Spleen (tissue), 11 donors: ENCODE results near the gene LMOD2. TPM values are rescaled to one million over a fixed set of nuclear protein-coding genes. Genes with fewer than 3 reads are reported as not detected.

Experiments used
- DNase-seq: peaks from one replicate; pipeline ENCODE4 v3.0.0-alpha.2; 2020
- H3K27ac ChIP-seq, 8 donors: fragments of 200-600 bp; sonication (generic) in 7 of 8; 1 replicate in 4 of 8; 2 replicates in 4 of 8; pipeline versions ENCODE4 v1.5.0 to v1.8.0; 2016 to 2021; ENCODE audit warnings: inconsistent platforms in 4 of 8, mild to moderate bottlenecking in 4 of 8, moderate library complexity in 1 of 8
- H3K27me3 ChIP-seq, 7 donors: fragments of 200-600 bp; sonication (generic) in 6 of 7; replicated peaks in 1 of 7; 1 replicate in 4 of 7; 2 replicates in 3 of 7; pipeline versions ENCODE4 v1.5.0 to v1.8.0; 2016 to 2021; ENCODE audit warnings: inconsistent platforms in 3 of 7, mild to moderate bottlenecking in 1 of 7
- H3K36me3 ChIP-seq, 6 donors: fragments of 200-600 bp; sonication (generic) in 5 of 6; 1 replicate in 4 of 6; 2 replicates in 2 of 6; pipeline versions ENCODE4 v1.5.0 to v1.8.0; 2016 to 2021; ENCODE audit warnings: inconsistent platforms in 2 of 6
- H3K4me1 ChIP-seq, 6 donors: fragments of 200-600 bp; sonication (generic) in 5 of 6; 1 replicate in 3 of 6; 2 replicates in 3 of 6; pipeline versions ENCODE4 v1.5.0 to v1.8.0; 2016 to 2021; ENCODE audit warnings: inconsistent platforms in 3 of 6
- H3K4me3 ChIP-seq, 8 donors: fragments of 200-600 bp; sonication (generic) in 7 of 8; 1 replicate in 4 of 8; 2 replicates in 4 of 8; pipeline versions ENCODE4 v1.5.0 to v1.8.0; 2016 to 2021; ENCODE audit warnings: inconsistent platforms in 4 of 8, mild to moderate bottlenecking in 4 of 8, moderate library complexity in 2 of 8
- H3K9me3 ChIP-seq, 8 donors: fragments of 200-600 bp; sonication (generic) in 7 of 8; 1 replicate in 4 of 8; 2 replicates in 4 of 8; pipeline versions ENCODE4 v1.5.0 to v1.8.0; 2016 to 2021; ENCODE audit warnings: inconsistent platforms in 4 of 8
- CTCF ChIP-seq, 11 experiments: fragments of 200-600 bp in 7 of 11; fragments of 450-650 bp in 4 of 11; sonication (generic) in 4 of 11; IDR thresholded peaks in 8 of 11; conservative IDR thresholded peaks in 3 of 11; 1 replicate in 7 of 11; 2 replicates in 4 of 11; pipeline versions ENCODE4 v1.4.0 to v1.8.0; 2016 to 2021; ENCODE audit warnings: antibody characterized with exemption in 11 of 11, inconsistent platforms in 4 of 11, mild to moderate bottlenecking in 1 of 11
- POLR2A ChIP-seq, 3 donors: fragments of 450-650 bp; IDR thresholded peaks; one replicate each; pipeline ENCODE4 v1.5.1; 2017; ENCODE audit warnings: antibody characterized with exemption in 3 of 3, mild to moderate bottlenecking in 1 of 3
- POLR2AphosphoS5 ChIP-seq, 3 donors: sonication (generic); formaldehyde crosslinking; IDR thresholded peaks; one replicate each; pipeline ENCODE4 v1.5.1; 2017; ENCODE audit warnings: antibody characterized with exemption in 3 of 3
- WGBS, 5 donors: extraction: QIAGEN DNeasy Blood & Tissue Kit in 3 of 5; methylation state at CpG; one replicate each; pipeline versions ENCODE4 v1.1.5 to v1.1.7; 2013 to 2018; 5-methylcytosine and 5-hydroxymethylcytosine counted together
- intact Hi-C: fragments of 100-400 bp; cut with DNase I; formaldehyde crosslinking; loops from one replicate; pipeline ENCODE4 v1.15.0; 2023; ENCODE audit warnings: low total_unique reads
- polyA plus RNA-seq, 3 donors: library from polyadenylated mRNA; stranded (reverse); fragments of 200-250 nt; gene quantifications; one replicate each; pipeline ENCODE4 v1.2.1, GENCODE V29; 2013
- total RNA-seq, 7 donors: library from RNA; depleted of rRNA in 3 of 7; stranded (reverse); fragments of >200 nt in 3 of 7; fragmentation: NEBNext Ultra II Directional in 4 of 7; extraction: Animal tissue kit (Norgen Biotek cat#: 25700) in 4 of 7; gene quantifications; one replicate each; pipeline versions ENCODE4 v1.1.0 to v1.2.1, GENCODE V29; 2016 to 2021
- donor health status: healthy with polysubstance abuse.
- donor health status: DM: no; HTN: no; CAD: no; lungs with moderate emphysema.
- donor health status: DM: no; HTN: no; CAD: no.
- donor health status: Bipolar disorder and iron deficiency.
- donor health status: healthy.
- donor health status: DM: no; HTN: no; CAD: no.
- donor health status: DM: yes; HTN: yes; CAD: no.

LMOD2 gene
- total and polyA plus RNA-seq, 10 donors: 0.03 TPM; not detected in 9

GRCh38 chr7:123709525-123709924 lies 53.9 kb downstream of the LMOD2 start:
- intact Hi-C loops: no loop called here
- no peak overlapping the region for H3K4me3 ChIP-seq
- no peak for TF ChIP-seq POLR2A (IDR thresholded peaks at IDR 0.05)
- TF ChIP-seq POLR2AphosphoS5 (IDR thresholded peaks at IDR 0.05): no peak
- TF ChIP-seq CTCF (IDR thresholded peaks at IDR 0.05 in 8 of 11, conservative IDR thresholded peaks at IDR 0.05 in 3 of 11): no peak
- H3K4me1 ChIP-seq: peaks cover 3 to 41% (median 23%) of the 10 kb centered on the region in 6 donors
- no peaks in the 10 kb centered on the region for H3K27me3 ChIP-seq
- peaks cover 0 to 46% (median 23%) of the 10 kb centered on the region in 6 donors for H3K36me3 ChIP-seq
- H3K9me3 ChIP-seq: no peaks in the 10 kb centered on the region
- no peak for DNase-seq
- WGBS, 5 donors: 47 to 91% (median 66%) methylated on average over 2 of the region's 2 CpGs
- H3K27ac ChIP-seq: no peak overlapping the region

GRCh38 chr7:123710683-123711082 lies 55.0 kb downstream of the LMOD2 start:
- TF ChIP-seq POLR2AphosphoS5 (IDR thresholded peaks at IDR 0.05) (no peak), CTCF (IDR thresholded peaks at IDR 0.05 in 8 of 11, conservative IDR thresholded peaks at IDR 0.05 in 3 of 11) (no peak), POLR2A (IDR thresholded peaks at IDR 0.05) (no peak)
- Histone ChIP-seq H3K4me3 (no peak overlapping the region), H3K36me3 (peaks cover 0 to 37% (median 20%) of the 10 kb centered on the region in 6 donors), H3K27me3 (no peaks in the 10 kb centered on the region), H3K27ac (no peak overlapping the region), H3K9me3 (no peaks in the 10 kb centered on the region), H3K4me1 (peaks cover 3 to 41% (median 23%) of the 10 kb centered on the region in 6 donors)
- intact Hi-C loops: no loop called here
- no peak for DNase-seq
- WGBS, 5 donors: 66 to 85% (median 82%) methylated on average over 2 of the region's 2 CpGs

- H3K36me3 ChIP-seq: peaks cover 0 to 25% (median 15%) of the 10 kb centered on the region in 6 donors
- TF ChIP-seq POLR2AphosphoS5 (IDR thresholded peaks at IDR 0.05) (no peak), POLR2A (IDR thresholded peaks at IDR 0.05) (no peak), CTCF (IDR thresholded peaks at IDR 0.05 in 8 of 11, conservative IDR thresholded peaks at IDR 0.05 in 3 of 11) (no peak)
- no peak for DNase-seq
- no peak overlapping the region for H3K27ac ChIP-seq
- H3K4me3 ChIP-seq: no peak overlapping the region
- intact Hi-C loops: no loop called here
- H3K27me3 ChIP-seq: no peaks in the 10 kb centered on the region
- peaks cover 3 to 41% (median 23%) of the 10 kb centered on the region in 6 donors for H3K4me1 ChIP-seq
- no peaks in the 10 kb centered on the region for H3K9me3 ChIP-seq
Observed at GRCh38 chr7:123711832-123712293, 56.2 kb downstream of the LMOD2 start.

GRCh38 chr7:123712619-123713018 lies 57.0 kb downstream of the LMOD2 start:
- no peak for DNase-seq
- no peaks in the 10 kb centered on the region for H3K9me3 ChIP-seq
- H3K27me3 ChIP-seq: no peaks in the 10 kb centered on the region
- peaks cover 0 to 18% (median 9%) of the 10 kb centered on the region in 6 donors for H3K36me3 ChIP-seq
- H3K4me3 ChIP-seq: no peak overlapping the region
- intact Hi-C loops: no loop called here
- no peak overlapping the region for H3K27ac ChIP-seq
- H3K4me1 ChIP-seq: peaks cover 3 to 44% (median 26%) of the 10 kb centered on the region in 6 donors
- TF ChIP-seq CTCF (IDR thresholded peaks at IDR 0.05 in 8 of 11, conservative IDR thresholded peaks at IDR 0.05 in 3 of 11) (no peak), POLR2AphosphoS5 (IDR thresholded peaks at IDR 0.05) (no peak), POLR2A (IDR thresholded peaks at IDR 0.05) (no peak)
- 32 to 47% (median 40%) methylated on average over 1 of the region's 1 CpG for WGBS, 5 donors

Other genes with a start within 250 kb of the LMOD2 start
- 1 to 10 TPM in 1 of 7 donors, under 1 TPM in 6; 0.16 to 1.0 (median 0.43) TPM for gene IQUB, start 121.3 kb upstream of the LMOD2 start, total RNA-seq
- under 1 TPM; 0.05 to 0.07 (median 0.06) TPM for gene IQUB, start 121.3 kb upstream of the LMOD2 start, polyA plus RNA-seq
- 10 to 100 TPM; 40.6 to 60.5 (median 48.8) TPM for gene NDUFA5, start 98.0 kb upstream of the LMOD2 start, total RNA-seq
- gene NDUFA5, start 98.0 kb upstream of the LMOD2 start, polyA plus RNA-seq: 10 to 100 TPM; 67.4 to 85.2 (median 76.0) TPM
- not detected for gene ASB15, start 54.0 kb upstream of the LMOD2 start, total RNA-seq
- under 1 TPM in 1 of 3 donors, not detected in 2; 0.03 TPM for gene ASB15, start 54.0 kb upstream of the LMOD2 start, polyA plus RNA-seq
- 10 to 100 TPM; 19.8 to 31.0 (median 28.8) TPM for gene WASL, start 93.1 kb downstream of the LMOD2 start, total RNA-seq
- 10 to 100 TPM in 1 of 3 donors, 1 to 10 TPM in 2; 5.3 to 12.6 (median 7.3) TPM for gene WASL, start 93.1 kb downstream of the LMOD2 start, polyA plus RNA-seq
- gene HYAL4, start 189.3 kb downstream of the LMOD2 start, total RNA-seq: under 1 TPM in 1 of 7 donors, not detected in 6; 0.26 TPM
- gene HYAL4, start 189.3 kb downstream of the LMOD2 start, polyA plus RNA-seq: not detected